Measurements from ENCODE around the gene PRDX1.

DNA sequence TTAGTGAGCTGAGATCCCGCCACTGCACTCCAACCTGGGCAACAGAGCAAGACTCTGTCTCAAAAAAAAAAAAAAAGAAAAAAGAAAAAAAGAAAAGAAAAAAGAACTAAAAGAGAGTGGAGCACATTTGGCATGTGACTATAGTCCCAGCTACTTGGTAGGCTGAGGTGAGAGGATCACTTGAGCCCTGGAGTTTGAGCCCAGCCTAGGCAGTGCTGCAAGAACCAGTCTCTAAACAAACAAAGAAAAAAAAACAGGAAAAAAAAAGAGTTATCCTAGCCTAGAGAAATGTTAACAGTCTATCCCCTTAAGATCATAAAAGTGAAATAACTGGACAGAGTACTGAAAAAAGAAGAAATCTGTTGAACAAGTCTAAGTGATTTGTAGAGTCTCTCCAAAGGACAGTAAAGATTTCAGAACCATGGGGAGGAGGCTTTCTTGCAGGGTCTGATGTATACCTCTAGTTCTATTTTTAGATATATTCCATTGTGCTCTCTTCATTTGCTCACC lies 4.5 kb upstream of the PRDX1 start:
- TF ChIP-seq, protein P1, sequence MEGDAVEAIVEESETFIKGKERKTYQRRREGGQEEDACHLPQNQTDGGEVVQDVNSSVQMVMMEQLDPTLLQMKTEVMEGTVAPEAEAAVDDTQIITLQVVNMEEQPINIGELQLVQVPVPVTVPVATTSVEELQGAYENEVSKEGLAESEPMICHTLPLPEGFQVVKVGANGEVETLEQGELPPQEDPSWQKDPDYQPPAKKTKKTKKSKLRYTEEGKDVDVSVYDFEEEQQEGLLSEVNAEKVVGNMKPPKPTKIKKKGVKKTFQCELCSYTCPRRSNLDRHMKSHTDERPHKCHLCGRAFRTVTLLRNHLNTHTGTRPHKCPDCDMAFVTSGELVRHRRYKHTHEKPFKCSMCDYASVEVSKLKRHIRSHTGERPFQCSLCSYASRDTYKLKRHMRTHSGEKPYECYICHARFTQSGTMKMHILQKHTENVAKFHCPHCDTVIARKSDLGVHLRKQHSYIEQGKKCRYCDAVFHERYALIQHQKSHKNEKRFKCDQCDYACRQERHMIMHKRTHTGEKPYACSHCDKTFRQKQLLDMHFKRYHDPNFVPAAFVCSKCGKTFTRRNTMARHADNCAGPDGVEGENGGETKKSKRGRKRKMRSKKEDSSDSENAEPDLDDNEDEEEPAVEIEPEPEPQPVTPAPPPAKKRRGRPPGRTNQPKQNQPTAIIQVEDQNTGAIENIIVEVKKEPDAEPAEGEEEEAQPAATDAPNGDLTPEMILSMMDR (IDR thresholded peaks at IDR 0.05), result no peak
- TF ChIP-seq POLR2A (IDR thresholded peaks at IDR 0.05), result no peak

All from right lobe of liver (tissue), 4 donors.